HG03439 (cell line): Measurements from ENCODE around the gene CTSO.

Experiments used
- ATAC-seq: cut with Tn5 transposase; IDR thresholded peaks from one replicate; pipeline ENCODE4 v1.9.1; 2021; ENCODE audit warnings: mild to moderate bottlenecking, moderate library complexity; ENCODE audit not compliant: unreplicated experiment

Gene CTSO

GRCh38 chr4:155875878-155876277 lies 77.8 kb downstream of the CTSO start:
- no peak for ATAC-seq
